Lower leg skin (tissue), 3 donors: ENCODE results near the gene UGT2B7.

Experiments used
- POLR2A ChIP-seq, 2 donors: fragments of 450-650 bp; IDR thresholded peaks; one replicate each; pipeline ENCODE4 v1.6.1; 2016 to 2017; ENCODE audit warnings: antibody characterized with exemption in 2 of 2, mild to moderate bottlenecking in 1 of 2, moderate library complexity in 1 of 2
- TF ChIP-seq, protein P1 (sequence below), 3 donors: fragments of 450-650 bp; IDR thresholded peaks; one replicate each; pipeline ENCODE4 v1.5.1; 2016; ENCODE audit warnings: antibody characterized with exemption in 3 of 3, mild to moderate bottlenecking in 3 of 3, moderate library complexity in 2 of 3

DNA sequence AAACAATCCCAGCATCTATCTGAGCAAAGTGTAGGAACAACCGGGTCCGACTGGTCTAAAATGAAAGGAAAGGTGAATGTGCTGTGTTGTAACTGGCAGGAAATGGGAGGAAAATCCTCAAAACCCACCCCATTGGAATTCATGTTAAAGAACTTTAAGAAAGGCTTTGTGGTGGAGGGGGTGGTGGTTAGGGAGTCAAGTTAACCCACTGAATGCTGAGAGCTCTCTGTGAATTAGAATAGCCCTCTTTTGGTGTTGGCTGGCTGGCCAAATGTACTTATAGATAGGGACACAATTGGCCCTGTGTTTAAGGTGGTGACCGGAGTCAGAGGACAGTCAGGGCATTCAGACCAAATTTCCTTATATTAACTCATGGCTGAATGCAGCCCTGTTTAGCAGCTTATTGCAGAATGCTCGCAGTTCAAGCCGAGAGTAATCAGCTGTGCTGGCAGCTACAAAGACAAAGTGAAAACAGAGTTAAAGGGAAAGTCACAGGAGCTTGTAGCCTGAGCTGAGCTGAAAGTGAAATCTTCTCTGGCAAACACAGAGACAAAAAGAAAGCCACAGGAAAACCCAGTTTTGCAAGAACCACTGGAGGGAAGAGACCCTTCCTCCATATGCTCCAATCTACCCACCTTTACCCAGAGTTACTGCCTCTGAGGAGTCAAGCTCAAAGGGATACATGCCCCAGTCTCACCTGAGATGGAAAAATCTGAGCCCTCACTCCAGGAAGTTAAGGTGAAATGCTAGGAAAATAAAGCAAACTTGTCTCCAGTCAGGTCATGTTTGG is 38.5 kb upstream of the UGT2B7 start:
- TF ChIP-seq, protein P1, sequence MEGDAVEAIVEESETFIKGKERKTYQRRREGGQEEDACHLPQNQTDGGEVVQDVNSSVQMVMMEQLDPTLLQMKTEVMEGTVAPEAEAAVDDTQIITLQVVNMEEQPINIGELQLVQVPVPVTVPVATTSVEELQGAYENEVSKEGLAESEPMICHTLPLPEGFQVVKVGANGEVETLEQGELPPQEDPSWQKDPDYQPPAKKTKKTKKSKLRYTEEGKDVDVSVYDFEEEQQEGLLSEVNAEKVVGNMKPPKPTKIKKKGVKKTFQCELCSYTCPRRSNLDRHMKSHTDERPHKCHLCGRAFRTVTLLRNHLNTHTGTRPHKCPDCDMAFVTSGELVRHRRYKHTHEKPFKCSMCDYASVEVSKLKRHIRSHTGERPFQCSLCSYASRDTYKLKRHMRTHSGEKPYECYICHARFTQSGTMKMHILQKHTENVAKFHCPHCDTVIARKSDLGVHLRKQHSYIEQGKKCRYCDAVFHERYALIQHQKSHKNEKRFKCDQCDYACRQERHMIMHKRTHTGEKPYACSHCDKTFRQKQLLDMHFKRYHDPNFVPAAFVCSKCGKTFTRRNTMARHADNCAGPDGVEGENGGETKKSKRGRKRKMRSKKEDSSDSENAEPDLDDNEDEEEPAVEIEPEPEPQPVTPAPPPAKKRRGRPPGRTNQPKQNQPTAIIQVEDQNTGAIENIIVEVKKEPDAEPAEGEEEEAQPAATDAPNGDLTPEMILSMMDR (IDR thresholded peaks at IDR 0.05), result no peak
- TF ChIP-seq POLR2A (IDR thresholded peaks at IDR 0.05), result no peak
